ENCODE results near the gene WNT5B.
"Not testable (repeated sequence)": the region's sequence is repeated elsewhere in the genome, so short reads cannot be mapped to it uniquely, and the experiment has no call there.

Gene WNT5B

GRCh38 chr12:1602706-1603105 lies 26.3 kb upstream of the WNT5B start:
- not testable (repeated sequence) for DNase-seq

GRCh38 chr12:1603269-1603993 lies 25.6 kb upstream of the WNT5B start:
- no peak for DNase-seq

DNA sequence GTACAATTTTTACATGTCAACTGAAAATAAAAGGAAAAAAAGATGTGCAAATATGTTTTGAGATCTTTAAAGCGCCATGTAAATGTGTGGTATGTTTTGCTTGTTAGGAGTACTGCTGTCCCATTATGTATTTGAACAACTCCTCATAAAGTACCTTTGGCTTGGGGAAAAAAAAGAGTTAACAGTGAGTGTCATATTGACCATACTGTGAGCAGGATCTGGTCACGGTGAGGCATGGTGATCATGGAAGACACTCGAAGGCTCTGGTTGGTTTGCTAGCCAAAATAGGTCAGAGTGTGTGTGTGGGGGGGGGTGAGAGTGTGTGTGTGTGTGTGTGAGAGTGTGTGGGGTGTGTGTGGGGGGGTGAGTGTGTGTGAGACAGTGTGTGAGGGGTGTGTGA lies 24.6 kb upstream of the WNT5B start:
- no peak for DNase-seq

GRCh38 chr12:1605129-1606020 lies 23.7 kb upstream of the WNT5B start:
- DNase-seq: peak; percentile 44 to 50

GRCh38 chr12:1606021-1606622 lies 22.9 kb upstream of the WNT5B start:
- peak; percentile 83 to 85 for DNase-seq

- no peak for DNase-seq
Measured at GRCh38 chr12:1607940-1608712, 20.9 kb upstream of the WNT5B start.

GRCh38 chr12:1608713-1609119 lies 20.3 kb upstream of the WNT5B start:
- no peak for DNase-seq

DNA sequence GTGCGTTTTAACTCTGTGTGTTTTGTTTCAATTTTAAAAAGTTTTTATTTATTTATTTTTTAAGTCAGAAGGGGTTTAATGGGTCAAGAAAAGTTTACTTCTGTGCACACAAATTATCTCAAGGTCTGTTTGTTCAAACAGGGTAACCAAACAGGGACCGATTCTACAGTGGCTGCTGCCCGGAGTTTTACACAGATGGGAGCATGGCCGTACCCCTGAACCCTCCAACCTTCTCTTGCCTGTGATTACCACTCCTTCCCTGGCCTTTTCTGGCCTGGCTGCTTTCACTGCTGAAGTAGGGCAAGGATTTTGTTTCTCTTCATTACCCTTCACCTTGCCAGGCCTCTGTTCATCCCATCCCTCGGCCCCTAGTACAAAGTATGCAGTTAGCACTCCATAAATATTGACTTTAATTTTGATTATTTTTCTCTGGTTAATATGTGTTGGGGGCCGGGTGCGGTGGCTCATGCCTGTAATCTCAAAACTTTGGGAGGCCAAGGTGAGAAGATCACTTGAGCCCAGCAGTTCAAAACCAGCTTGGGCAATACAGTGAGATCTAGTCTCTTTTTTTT lies 18.9 kb upstream of the WNT5B start:
- DNase-seq: no peak

GRCh38 chr12:1611803-1612572 lies 17.0 kb upstream of the WNT5B start:
- no peak for DNase-seq

- no peak for DNase-seq
Measured at GRCh38 chr12:1613860-1614259, 15.2 kb upstream of the WNT5B start.

GRCh38 chr12:1614360-1614759 lies 14.7 kb upstream of the WNT5B start:
- DNase-seq: no peak

DNA sequence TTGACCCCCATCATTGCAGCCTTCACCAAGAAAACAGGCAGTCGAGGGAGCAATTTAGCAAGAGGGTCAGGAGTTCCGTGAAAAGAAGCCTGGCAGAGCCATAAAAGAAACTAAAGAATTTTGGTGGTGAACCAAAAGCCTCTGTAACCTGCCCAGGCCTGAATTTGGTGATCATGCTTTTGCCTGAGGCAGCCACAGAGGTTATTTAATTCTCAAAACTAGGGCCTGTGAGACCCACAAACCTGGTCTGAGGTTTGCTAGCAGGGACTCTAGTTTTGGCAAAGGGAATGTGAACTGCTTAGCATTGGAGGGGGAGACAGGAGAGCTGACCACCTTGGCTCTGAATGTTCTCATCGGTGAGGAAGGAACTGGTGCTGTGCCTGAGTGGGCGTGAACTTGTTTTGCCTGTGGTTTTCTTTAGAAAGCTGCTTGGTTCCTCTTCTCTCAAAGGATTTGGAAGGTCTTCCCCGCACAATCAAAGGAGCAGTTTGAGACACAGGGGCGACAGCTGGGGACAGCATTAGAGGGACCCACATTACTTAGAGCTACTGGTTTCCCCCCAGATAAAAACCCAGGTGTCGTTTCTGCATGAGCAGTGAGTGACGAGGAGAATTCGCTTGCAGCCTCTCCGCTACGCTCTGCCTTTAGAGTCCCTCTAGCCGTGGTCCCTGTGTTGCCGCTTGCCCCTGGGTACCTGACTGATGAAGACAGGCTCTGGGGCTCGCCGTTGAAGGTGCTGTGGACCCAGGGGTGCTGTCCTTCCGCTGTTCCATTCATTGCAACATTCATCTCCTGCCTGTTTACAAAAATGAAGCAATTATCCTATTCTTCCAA lies 12.6 kb upstream of the WNT5B start:
- DNase-seq: no peak

DNA sequence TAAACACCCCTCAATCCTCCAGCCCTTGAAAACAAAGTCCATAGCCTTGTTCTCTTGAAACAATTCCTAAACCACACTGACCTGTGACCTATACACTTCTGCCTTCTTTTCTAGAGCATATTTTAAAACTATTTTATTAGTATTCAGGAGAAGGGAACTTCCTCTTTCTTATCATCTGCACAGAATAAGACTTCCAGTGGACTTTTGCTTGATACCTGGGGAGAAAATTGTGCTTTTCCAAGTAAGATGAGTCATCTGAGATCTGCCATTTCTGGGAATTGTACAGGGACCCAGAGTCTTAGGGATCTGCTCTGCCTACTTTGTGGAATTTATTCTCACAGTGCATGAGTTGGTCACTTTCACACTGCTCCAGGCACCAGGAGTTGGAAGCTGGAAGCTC lies 10.5 kb upstream of the WNT5B start:
- DNase-seq: no peak

GRCh38 chr12:1619159-1619558 lies 9.9 kb upstream of the WNT5B start:
- DNase-seq: no peak

DNA sequence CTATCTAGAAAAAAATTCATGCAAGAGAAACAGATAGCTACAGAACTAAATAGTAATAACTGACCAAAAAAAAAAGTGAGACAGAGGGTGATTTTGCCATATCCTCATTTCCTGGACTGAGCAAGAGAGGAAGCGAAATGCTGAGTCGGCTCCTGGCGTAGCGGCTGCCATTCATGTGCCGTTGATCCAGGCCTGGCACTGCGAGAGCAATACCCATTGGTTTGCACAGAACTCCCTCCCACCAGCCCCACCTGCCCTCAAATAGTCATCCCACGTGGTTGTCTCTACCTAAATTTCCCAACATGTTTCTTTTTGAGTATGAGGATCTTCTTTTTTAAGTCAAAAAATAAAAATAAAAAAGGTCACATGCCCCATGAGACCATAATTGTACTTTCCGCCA lies 9.4 kb upstream of the WNT5B start:
- DNase-seq: no peak

DNA sequence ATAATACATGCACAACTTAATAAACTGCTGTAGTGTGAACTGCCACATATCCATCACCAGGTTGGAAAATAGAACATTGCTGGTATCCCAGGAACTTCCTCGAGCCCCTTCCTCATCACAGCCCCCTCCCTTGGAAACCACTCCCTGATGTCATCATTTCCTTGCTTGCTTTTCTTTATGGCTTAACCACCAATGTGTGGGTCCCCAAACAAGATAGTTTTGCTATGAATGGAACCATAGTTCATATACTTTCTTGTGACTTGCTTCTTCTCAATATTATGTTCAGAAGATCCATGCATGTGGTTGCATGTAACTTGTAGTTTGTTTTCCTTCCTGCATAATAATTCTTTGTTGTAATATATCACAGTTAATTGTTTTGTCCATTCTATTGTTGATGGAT lies 8.9 kb upstream of the WNT5B start:
- DNase-seq: no peak

DNA sequence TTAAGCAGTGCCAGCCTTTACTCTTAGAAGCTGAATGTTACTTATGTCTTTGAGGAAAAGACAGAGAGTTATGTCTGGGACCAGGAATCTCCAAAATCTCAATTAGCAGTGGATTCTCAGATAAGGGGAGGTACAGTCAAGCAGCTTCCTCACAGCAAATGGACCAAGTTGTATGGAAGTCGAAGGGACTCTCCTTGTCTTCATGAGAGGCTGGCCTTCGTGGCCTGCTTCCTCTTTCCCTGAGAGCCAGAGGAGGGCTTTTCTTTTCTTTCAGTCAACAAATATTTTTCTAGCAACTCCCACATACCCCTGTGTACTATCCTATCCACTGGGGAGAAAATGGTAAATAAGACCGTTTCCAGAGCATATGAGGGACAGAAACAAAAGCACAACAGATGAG lies 6.6 kb upstream of the WNT5B start:
- no peak for DNase-seq

DNA sequence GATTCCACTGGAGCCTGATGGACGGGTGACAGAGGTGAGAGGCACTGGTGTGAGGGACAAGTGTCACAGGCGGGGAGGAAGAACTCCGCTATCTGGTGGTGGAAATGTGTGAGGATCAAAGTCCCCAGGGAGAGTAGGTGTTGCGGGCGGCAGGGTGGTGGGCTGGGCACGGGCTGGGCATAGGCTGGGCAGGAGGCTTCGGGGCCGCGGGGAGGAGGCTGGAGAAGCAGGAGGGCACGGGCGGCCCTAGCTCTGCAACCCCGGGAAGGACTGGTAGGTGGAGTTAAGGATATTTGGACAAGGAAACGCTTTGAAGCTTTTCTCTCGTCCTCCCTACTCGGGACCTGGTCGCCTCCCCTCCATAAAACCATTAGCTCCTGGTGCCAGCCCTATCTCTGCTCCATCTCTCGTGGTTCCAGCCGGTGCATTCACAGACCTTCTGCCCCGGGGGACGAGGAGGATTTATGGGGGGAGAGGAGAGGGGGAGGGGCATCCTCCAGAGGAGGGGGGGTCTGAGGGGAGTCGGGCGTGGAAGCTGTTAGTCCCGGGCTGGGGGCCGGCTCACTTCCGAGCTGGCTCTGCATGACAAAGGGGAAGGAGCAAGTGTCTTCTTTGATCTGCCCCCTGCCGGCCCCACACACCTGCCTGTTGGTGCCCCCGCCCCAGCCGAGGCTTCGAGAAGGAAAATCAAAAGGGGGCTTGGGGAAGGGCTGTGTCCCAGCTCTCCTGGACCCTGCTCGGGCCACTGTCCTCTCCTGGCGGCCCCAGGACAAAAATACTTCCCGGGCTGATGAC lies 504 bp downstream of the WNT5B start:
- no peak for DNase-seq

GRCh38 chr12:1630133-1630826 lies 1.2 kb downstream of the WNT5B start:
- DNase-seq: peak; percentile 32 to 37

Data from stimulated activated CD4-positive, alpha-beta T cell treated with anti-CD3 and anti-CD28 coated beads, Interleukin-2, amount 100 ng/mL, for 24 hours (primary cell).